ENCODE measurements around the gene FKBP9.
A peak's percentile ranks its signal among the peaks of the same experiment; 100 is the strongest.
"Not testable (repeated sequence)": the region's sequence is repeated elsewhere in the genome, so short reads cannot be mapped to it uniquely, and the experiment has no call there.

Gene FKBP9, protein sequence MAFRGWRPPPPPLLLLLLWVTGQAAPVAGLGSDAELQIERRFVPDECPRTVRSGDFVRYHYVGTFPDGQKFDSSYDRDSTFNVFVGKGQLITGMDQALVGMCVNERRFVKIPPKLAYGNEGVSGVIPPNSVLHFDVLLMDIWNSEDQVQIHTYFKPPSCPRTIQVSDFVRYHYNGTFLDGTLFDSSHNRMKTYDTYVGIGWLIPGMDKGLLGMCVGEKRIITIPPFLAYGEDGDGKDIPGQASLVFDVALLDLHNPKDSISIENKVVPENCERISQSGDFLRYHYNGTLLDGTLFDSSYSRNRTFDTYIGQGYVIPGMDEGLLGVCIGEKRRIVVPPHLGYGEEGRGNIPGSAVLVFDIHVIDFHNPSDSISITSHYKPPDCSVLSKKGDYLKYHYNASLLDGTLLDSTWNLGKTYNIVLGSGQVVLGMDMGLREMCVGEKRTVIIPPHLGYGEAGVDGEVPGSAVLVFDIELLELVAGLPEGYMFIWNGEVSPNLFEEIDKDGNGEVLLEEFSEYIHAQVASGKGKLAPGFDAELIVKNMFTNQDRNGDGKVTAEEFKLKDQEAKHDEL

GRCh38 chr7:32957326-32958045 is at the start of gene FKBP9:
Gene FKBP9, plus strand, starts transcription at chr7:32957440. Its CDS starts 134 bp downstream, at chr7:32957574.
- Histone ChIP-seq H3K9me3 (peaks cover 24% of the 10 kb centered on the region), H3K4me2 (no peak within 1 kb of the TSS), H3K27ac (no peak within 1 kb of the TSS), H3K36me3 (no peaks in the 10 kb centered on the region), H3K27me3 (no peaks in the 10 kb centered on the region), H3K4me3 (no peak within 1 kb of the TSS), H4K20me1 (no peaks in the 10 kb centered on the region), H3K9ac (no peak within 1 kb of the TSS), H3K4me1 (no peaks in the 10 kb centered on the region)
- TF ChIP-seq Cebpa-rat (IDR thresholded peaks at IDR 0.05): no peak

DNA sequence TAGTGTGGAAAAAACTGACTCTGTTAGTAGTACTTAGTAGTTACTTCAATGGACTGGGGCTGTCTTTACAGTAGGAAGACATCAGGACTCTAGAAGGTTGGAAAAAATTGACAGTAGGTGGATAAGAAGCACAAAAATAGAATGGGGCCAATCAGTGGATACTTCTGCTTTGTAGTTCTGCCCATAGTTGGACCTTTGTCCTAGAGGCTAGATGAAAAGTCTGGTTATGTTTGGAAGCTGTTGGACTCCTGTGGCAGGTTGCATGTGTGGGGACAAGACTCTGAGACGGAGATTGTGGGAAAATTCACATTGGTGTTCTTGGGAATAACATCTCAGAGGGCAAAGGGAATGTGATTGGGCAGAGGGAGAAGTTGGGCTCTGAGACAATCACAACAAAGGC is 47.0 kb upstream of the FKBP9 start:
- no peak for TF ChIP-seq Cebpa-rat (IDR thresholded peaks at IDR 0.05)
- Histone ChIP-seq H3K36me3 (peaks cover 11% of the 10 kb centered on the region; the same call in 1 of the 2 replicates), H4K20me1 (no peaks in the 10 kb centered on the region), H3K4me3 (no peak overlapping the region), H3K4me1 (no peaks in the 10 kb centered on the region), H3K27me3 (no peaks in the 10 kb centered on the region), H3K27ac (no peak overlapping the region), H3K9ac (no peak overlapping the region), H3K9me3 (no peaks in the 10 kb centered on the region), H3K4me2 (no peak overlapping the region)

DNA sequence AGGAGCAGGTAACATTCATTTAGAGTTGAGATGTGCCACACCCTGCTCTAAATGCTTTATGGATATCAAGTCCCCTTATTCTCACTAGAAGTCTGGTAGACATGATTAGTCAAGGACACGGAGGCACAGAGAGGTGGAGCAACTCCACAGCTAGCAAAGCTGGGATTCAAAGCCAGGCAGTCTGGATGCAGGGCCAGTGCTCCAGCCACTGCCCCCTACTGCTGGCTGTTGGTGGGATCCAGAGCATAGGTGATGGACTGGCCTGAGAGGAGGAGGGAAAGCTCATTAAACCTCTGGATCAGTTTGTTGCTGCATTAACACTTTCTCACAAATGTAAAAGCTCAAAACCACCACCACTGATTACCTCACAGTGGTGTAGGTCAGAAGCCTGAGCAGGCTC is 43.1 kb upstream of the FKBP9 start:
- H3K4me1 ChIP-seq: no peaks in the 10 kb centered on the region
- H3K27me3 ChIP-seq: no peaks in the 10 kb centered on the region
- H3K9ac ChIP-seq: no peak overlapping the region
- no peak overlapping the region for H3K4me3 ChIP-seq
- H3K36me3 ChIP-seq: peaks cover 28% of the 10 kb centered on the region; the same call in 1 of the 2 replicates
- H3K27ac ChIP-seq: no peak overlapping the region
- no peaks in the 10 kb centered on the region for H3K9me3 ChIP-seq
- no peak for TF ChIP-seq Cebpa-rat (IDR thresholded peaks at IDR 0.05)
- H3K4me2 ChIP-seq: no peak overlapping the region
- H4K20me1 ChIP-seq: no peaks in the 10 kb centered on the region

GRCh38 chr7:32915041-32915536 is 42.2 kb upstream of the FKBP9 start:
- H3K27ac ChIP-seq: no peak overlapping the region
- H3K4me2 ChIP-seq: no peak overlapping the region
- H3K27me3 ChIP-seq: no peaks in the 10 kb centered on the region
- H3K36me3 ChIP-seq: peaks cover 28% of the 10 kb centered on the region
- H3K4me3 ChIP-seq: no peak overlapping the region
- H3K4me1 ChIP-seq: no peaks in the 10 kb centered on the region
- TF ChIP-seq Cebpa-rat (IDR thresholded peaks at IDR 0.05): no peak
- H4K20me1 ChIP-seq: no peaks in the 10 kb centered on the region
- no peaks in the 10 kb centered on the region for H3K9me3 ChIP-seq
- no peak overlapping the region for H3K9ac ChIP-seq

- Histone ChIP-seq H3K4me3 (no peak overlapping the region), H3K27ac (no peak overlapping the region), H3K36me3 (peaks cover 33% of the 10 kb centered on the region), H3K4me2 (no peak overlapping the region), H3K9ac (no peak overlapping the region), H3K4me1 (no peaks in the 10 kb centered on the region), H3K9me3 (no peaks in the 10 kb centered on the region), H4K20me1 (no peaks in the 10 kb centered on the region), H3K27me3 (no peaks in the 10 kb centered on the region)
- no peak for TF ChIP-seq Cebpa-rat (IDR thresholded peaks at IDR 0.05)
These were observed 41.2 kb upstream of the FKBP9 start for GRCh38 chr7:32916006-32916405.

DNA sequence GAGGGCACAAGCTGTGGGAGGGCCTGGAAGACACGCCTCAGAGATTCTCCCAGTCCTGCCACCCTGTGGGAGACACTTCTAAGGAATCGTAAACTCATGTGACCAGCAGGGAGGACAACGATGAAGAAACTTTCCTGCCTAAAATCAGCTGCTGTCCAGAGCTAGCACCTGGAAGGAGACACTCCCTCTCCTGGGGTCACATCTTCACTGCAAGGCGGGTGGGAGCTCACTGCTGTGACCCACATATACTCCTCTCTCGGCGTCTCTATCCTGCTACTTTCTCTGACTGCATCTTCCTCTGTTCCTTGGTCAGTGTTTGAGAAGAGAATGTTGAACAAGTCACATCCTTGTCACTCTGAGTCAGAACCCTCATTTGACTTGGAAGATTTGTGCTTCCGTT is 40.2 kb upstream of the FKBP9 start:
- not testable (repeated sequence) for H3K9ac ChIP-seq, H3K4me3 ChIP-seq
- H3K36me3 ChIP-seq: peaks cover 33% of the 10 kb centered on the region

GRCh38 chr7:32921896-32922295 is 35.3 kb upstream of the FKBP9 start:
- H3K27ac ChIP-seq: no peak overlapping the region
- H3K36me3 ChIP-seq: peaks cover 5% of the 10 kb centered on the region

More for the DNA sequence above, 40.2 kb upstream of the FKBP9 start:
- H3K27me3 ChIP-seq, H4K20me1 ChIP-seq, H3K4me1 ChIP-seq, H3K27ac ChIP-seq, H3K4me2 ChIP-seq, H3K9me3 ChIP-seq: not testable (repeated sequence)

GRCh38 chr7:32928785-32929298 is 28.4 kb upstream of the FKBP9 start:
- TF ChIP-seq Cebpa-rat (IDR thresholded peaks at IDR 0.05): no peak
- Histone ChIP-seq H3K4me2 (no peak overlapping the region), H3K9me3 (no peaks in the 10 kb centered on the region), H3K36me3 (peaks cover 6% of the 10 kb centered on the region; the same call in 1 of the 2 replicates), H3K4me1 (no peaks in the 10 kb centered on the region), H4K20me1 (no peaks in the 10 kb centered on the region), H3K4me3 (no peak overlapping the region), H3K27me3 (no peaks in the 10 kb centered on the region), H3K9ac (no peak overlapping the region), H3K27ac (no peak overlapping the region)

More at GRCh38 chr7:32921896-32922295, 35.3 kb upstream of the FKBP9 start:
- Histone ChIP-seq H3K4me2 (peak overlapping the region; percentile 44), H3K9ac (no peak overlapping the region), H3K4me1 (peaks cover 8% of the 10 kb centered on the region), H3K9me3 (no peaks in the 10 kb centered on the region), H3K27me3 (no peaks in the 10 kb centered on the region), H4K20me1 (no peaks in the 10 kb centered on the region), H3K4me3 (no peak overlapping the region)
- TF ChIP-seq Cebpa-rat (IDR thresholded peaks at IDR 0.05): no peak

DNA sequence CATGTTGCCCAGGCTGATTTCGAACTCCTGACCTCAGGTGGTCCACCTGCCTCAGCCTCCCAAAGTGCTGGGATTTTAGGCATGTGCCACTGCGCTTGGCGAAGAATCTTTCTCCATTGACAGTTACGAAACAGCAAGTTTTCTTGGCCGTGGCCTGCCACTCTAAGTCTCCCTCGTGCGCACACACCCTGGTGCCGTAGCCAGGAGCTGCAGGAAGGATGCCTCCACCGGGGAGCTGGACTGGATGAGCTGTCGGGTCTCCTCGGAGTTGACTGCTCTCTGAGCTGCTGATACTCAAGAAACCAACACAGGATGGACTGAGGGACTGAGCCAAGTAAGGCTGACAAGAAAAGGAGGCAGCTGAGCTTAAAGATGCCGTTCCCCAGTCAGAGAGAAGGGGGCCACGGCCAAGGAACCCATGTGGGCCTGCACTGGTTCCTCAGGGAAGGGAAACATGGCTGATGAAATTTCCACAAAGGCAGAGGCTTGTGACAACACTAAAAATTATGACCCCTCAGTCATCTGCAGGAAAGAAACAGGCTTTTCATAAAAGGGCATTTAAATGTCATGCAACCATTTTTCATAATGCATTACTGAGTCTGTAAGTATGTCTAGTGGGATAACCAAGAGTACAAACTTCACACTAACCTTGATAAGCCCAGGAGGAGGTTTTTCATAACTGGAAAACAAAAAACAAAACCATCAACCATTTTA is 27.7 kb upstream of the FKBP9 start:
- Histone ChIP-seq H3K4me2 (no peak overlapping the region), H3K9ac (no peak overlapping the region), H3K9me3 (no peaks in the 10 kb centered on the region), H3K27ac (no peak overlapping the region), H3K4me1 (no peaks in the 10 kb centered on the region), H3K4me3 (no peak overlapping the region), H3K27me3 (no peaks in the 10 kb centered on the region), H4K20me1 (no peaks in the 10 kb centered on the region), H3K36me3 (peaks cover 6% of the 10 kb centered on the region; the same call in 1 of the 2 replicates)
- TF ChIP-seq Cebpa-rat (IDR thresholded peaks at IDR 0.05): no peak
